Ascending aorta (tissue), 2 donors: ENCODE measurements around the gene LARP4. TPM values are rescaled to one million over a fixed set of nuclear protein-coding genes. Genes with fewer than 3 reads are reported as not detected.
A peak's percentile ranks its signal among the peaks of the same experiment; 100 is the strongest.
"Not testable (repeated sequence)": the region's sequence is repeated elsewhere in the genome, so short reads cannot be mapped to it uniquely, and the experiment has no call there.

Experiments
- DNase-seq, 2 donors: peaks; one replicate each; pipeline ENCODE4 v3.0.0-alpha.2; 2019; ENCODE audit warnings: low spot score in 2 of 2
- H3K27ac ChIP-seq, 2 donors: fragments of 200-600 bp; sonication (generic); one replicate each; pipeline ENCODE4 v1.5.1; 2016 to 2017; ENCODE audit warnings: mild to moderate bottlenecking in 1 of 2
- H3K27me3 ChIP-seq: fragments of 200-600 bp; sonication (generic); one replicate; pipeline ENCODE4 v1.5.1; 2017
- H3K36me3 ChIP-seq, 2 donors: fragments of 200-600 bp; sonication (generic); one replicate each; pipeline ENCODE4 v1.5.1; 2016
- H3K4me1 ChIP-seq, 2 donors: fragments of 200-600 bp; sonication (generic); one replicate each; pipeline ENCODE4 v1.5.1; 2016 to 2017; ENCODE audit warnings: mild to moderate bottlenecking in 1 of 2
- H3K4me3 ChIP-seq, 2 donors: fragments of 200-600 bp; sonication (generic); one replicate each; pipeline ENCODE4 v1.5.1; 2016 to 2017; ENCODE audit warnings: mild to moderate bottlenecking in 1 of 2
- H3K9me3 ChIP-seq, 2 donors: fragments of 200-600 bp; sonication (generic); one replicate each; pipeline ENCODE4 v1.5.1; 2016
- CTCF ChIP-seq, 3 experiments: fragments of 200-600 bp in 2 of 3; fragments of 450-650 bp in 1 of 3; sonication (generic) in 2 of 3; IDR thresholded peaks; one replicate each; pipeline ENCODE4 v1.5.1; 2016 to 2019; ENCODE audit warnings: antibody characterized with exemption in 3 of 3, mild to moderate bottlenecking in 1 of 3, moderate library complexity in 1 of 3
- intact Hi-C: fragments of 100-400 bp; cut with DNase I; formaldehyde crosslinking; loops from one replicate; pipeline ENCODE4 v1.15.1; 2023
- total RNA-seq: library from RNA; depleted of rRNA; stranded (reverse); fragments of >200 nt; gene quantifications from one replicate; pipeline ENCODE4 v1.1.0, GENCODE V29; 2016

LARP4 gene
- total RNA-seq, 1 donor from 2014 or later = 45.7 TPM

GRCh38 chr12:50355365-50355764 lies 45.3 kb upstream of the LARP4 start:
- Histone ChIP-seq H3K9me3 (no peaks in the 10 kb centered on the region), H3K27ac (no peak overlapping the region), H3K4me1 (no peaks in the 10 kb centered on the region), H3K4me3 (no peak overlapping the region), H3K36me3 (no peaks in the 10 kb centered on the region), H3K27me3 (no peaks in the 10 kb centered on the region)
- intact Hi-C loops = no loop called here
- no peak for TF ChIP-seq CTCF (IDR thresholded peaks at IDR 0.05)
- DNase-seq = no peak

GRCh38 chr12:50362671-50363070 lies 38.0 kb upstream of the LARP4 start:
- H3K36me3 ChIP-seq = no peaks in the 10 kb centered on the region
- H3K27me3 ChIP-seq = no peaks in the 10 kb centered on the region
- H3K4me1 ChIP-seq = no peaks in the 10 kb centered on the region
- H3K27ac ChIP-seq = no peak overlapping the region
- no peaks in the 10 kb centered on the region for H3K9me3 ChIP-seq
- no peak for DNase-seq
- no peak overlapping the region for H3K4me3 ChIP-seq
- intact Hi-C loops = no loop called here
- no peak for TF ChIP-seq CTCF (IDR thresholded peaks at IDR 0.05)

GRCh38 chr12:50363141-50363540 lies 37.5 kb upstream of the LARP4 start:
- intact Hi-C loops = no loop called here
- H3K4me1 ChIP-seq = no peaks in the 10 kb centered on the region
- no peak overlapping the region for H3K4me3 ChIP-seq
- TF ChIP-seq CTCF (IDR thresholded peaks at IDR 0.05) = no peak
- no peak for DNase-seq
- no peaks in the 10 kb centered on the region for H3K36me3 ChIP-seq
- H3K27me3 ChIP-seq = no peaks in the 10 kb centered on the region
- no peaks in the 10 kb centered on the region for H3K9me3 ChIP-seq
- no peak overlapping the region for H3K27ac ChIP-seq

GRCh38 chr12:50365709-50366406 lies 34.8 kb upstream of the LARP4 start:
- Histone ChIP-seq H3K27ac (no peak overlapping the region), H3K27me3 (no peaks in the 10 kb centered on the region), H3K36me3 (no peaks in the 10 kb centered on the region), H3K9me3 (no peaks in the 10 kb centered on the region), H3K4me1 (no peaks in the 10 kb centered on the region), H3K4me3 (no peak overlapping the region)
- DNase-seq = no peak
- TF ChIP-seq CTCF (IDR thresholded peaks at IDR 0.05) = no peak
- intact Hi-C loops = no loop called here

GRCh38 chr12:50370672-50371071 lies 30.0 kb upstream of the LARP4 start:
- H3K4me3 ChIP-seq, intact Hi-C loops, H3K4me1 ChIP-seq, H3K36me3 ChIP-seq, H3K27ac ChIP-seq, H3K27me3 ChIP-seq, H3K9me3 ChIP-seq: not testable (repeated sequence)
- DNase-seq = peak in 1 of 2 donors; percentile 8

GRCh38 chr12:50375802-50376201 lies 24.9 kb upstream of the LARP4 start:
- DNase-seq = peak in 1 of 2 donors; percentile 40
- Histone ChIP-seq H3K27me3 (no peaks in the 10 kb centered on the region), H3K27ac (no peak overlapping the region), H3K9me3 (no peaks in the 10 kb centered on the region), H3K4me3 (no peak overlapping the region), H3K4me1 (no peaks in the 10 kb centered on the region), H3K36me3 (no peaks in the 10 kb centered on the region)
- intact Hi-C loops = no loop called here
- no peak for TF ChIP-seq CTCF (IDR thresholded peaks at IDR 0.05)
